Putamen (tissue), 1 donor: ENCODE results near the gene KNDC1.
"Not testable (repeated sequence)": the region's sequence is repeated elsewhere in the genome, so short reads cannot be mapped to it uniquely, and the experiment has no call there.

Source experiments
- DNase-seq: peaks from one replicate; pipeline ENCODE4 v3.0.0-alpha.2; 2016; ENCODE audit warnings: low spot score

The KNDC1 gene

GRCh38 chr10:133159950-133160825 lies at the start of gene KNDC1:
Gene KNDC1 (plus strand): TSS chr10:133160219. CDS start chr10:133160468, 249 bp downstream.
- no peak for DNase-seq

- no peak for DNase-seq
Measured at GRCh38 chr10:133110609-133111275, 49.3 kb upstream of the KNDC1 start.

GRCh38 chr10:133111640-133112039 lies 48.4 kb upstream of the KNDC1 start:
- not testable (repeated sequence) for DNase-seq

- DNase-seq = no peak
Measured at GRCh38 chr10:133113146-133113830, 46.7 kb upstream of the KNDC1 start.

- DNase-seq = no peak
Measured at GRCh38 chr10:133113847-133114246, 46.2 kb upstream of the KNDC1 start.

- no peak for DNase-seq
Measured at GRCh38 chr10:133114251-133114650, 45.8 kb upstream of the KNDC1 start.

- no peak for DNase-seq
Measured at GRCh38 chr10:133114726-133115452, 45.1 kb upstream of the KNDC1 start.

GRCh38 chr10:133115453-133115842 lies 44.6 kb upstream of the KNDC1 start:
- DNase-seq = no peak

- no peak for DNase-seq
Measured at GRCh38 chr10:133115976-133116375, 44.0 kb upstream of the KNDC1 start.

- DNase-seq = no peak
Measured at GRCh38 chr10:133116455-133116854, 43.6 kb upstream of the KNDC1 start.

GRCh38 chr10:133117036-133117687 lies 42.9 kb upstream of the KNDC1 start:
- no peak for DNase-seq

GRCh38 chr10:133117688-133118071 lies 42.3 kb upstream of the KNDC1 start:
- DNase-seq = no peak

- no peak for DNase-seq
Measured at GRCh38 chr10:133121479-133121878, 38.5 kb upstream of the KNDC1 start.

GRCh38 chr10:133122171-133122935 lies 37.7 kb upstream of the KNDC1 start:
- DNase-seq = no peak

- DNase-seq = no peak
Measured at GRCh38 chr10:133123050-133123745, 36.8 kb upstream of the KNDC1 start.

GRCh38 chr10:133123746-133124356 lies 36.2 kb upstream of the KNDC1 start:
- DNase-seq = no peak

- no peak for DNase-seq
Measured at GRCh38 chr10:133124357-133125211, 35.4 kb upstream of the KNDC1 start.

GRCh38 chr10:133125901-133126300 lies 34.1 kb upstream of the KNDC1 start:
- DNase-seq = no peak
